ELF-1 (cell line): Measurements from ENCODE around the gene LRRC32.
A peak's percentile ranks its signal among the peaks of the same experiment; 100 is the strongest.
"Not testable (repeated sequence)": the region's sequence is repeated elsewhere in the genome, so short reads cannot be mapped to it uniquely, and the experiment has no call there.

ENCODE experiments used
- DNase-seq: peaks from one replicate; pipeline ENCODE4 v3.0.0-alpha.2; 2016; ENCODE audit warnings: low read depth, low spot score

The LRRC32 gene

DNA sequence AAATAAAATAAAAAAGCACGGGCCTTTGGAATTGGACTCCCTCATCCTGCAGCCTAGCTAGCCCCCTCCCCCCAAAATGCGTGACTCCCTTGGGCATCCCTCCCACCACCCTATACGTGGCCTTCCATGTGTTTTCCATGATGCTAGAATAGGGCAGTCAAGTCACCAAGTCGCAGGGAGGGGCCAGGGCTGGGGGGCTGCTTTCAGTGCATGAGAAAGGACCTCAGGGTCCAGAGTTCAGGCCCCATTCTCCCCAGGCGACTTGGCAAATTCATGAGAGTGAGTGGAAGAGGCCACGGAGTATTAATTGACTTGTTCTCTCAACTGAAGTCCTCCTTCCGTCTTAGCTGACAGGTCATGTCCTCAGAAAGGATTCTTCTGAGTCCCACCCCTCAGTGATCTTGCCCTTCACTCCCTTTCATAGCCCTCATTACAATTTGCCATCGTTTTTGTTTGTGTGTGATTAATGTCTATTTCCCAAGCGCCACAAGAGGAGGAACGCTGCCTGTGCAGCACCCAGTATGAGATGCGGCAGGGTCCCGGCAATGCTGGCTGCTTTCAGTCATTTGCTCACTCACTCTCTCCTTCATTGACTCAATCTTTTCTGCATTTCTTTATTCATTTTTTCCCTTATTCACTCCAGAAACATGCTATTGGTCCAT, 17.4 kb downstream of the LRRC32 start:
- no peak for DNase-seq

DNA sequence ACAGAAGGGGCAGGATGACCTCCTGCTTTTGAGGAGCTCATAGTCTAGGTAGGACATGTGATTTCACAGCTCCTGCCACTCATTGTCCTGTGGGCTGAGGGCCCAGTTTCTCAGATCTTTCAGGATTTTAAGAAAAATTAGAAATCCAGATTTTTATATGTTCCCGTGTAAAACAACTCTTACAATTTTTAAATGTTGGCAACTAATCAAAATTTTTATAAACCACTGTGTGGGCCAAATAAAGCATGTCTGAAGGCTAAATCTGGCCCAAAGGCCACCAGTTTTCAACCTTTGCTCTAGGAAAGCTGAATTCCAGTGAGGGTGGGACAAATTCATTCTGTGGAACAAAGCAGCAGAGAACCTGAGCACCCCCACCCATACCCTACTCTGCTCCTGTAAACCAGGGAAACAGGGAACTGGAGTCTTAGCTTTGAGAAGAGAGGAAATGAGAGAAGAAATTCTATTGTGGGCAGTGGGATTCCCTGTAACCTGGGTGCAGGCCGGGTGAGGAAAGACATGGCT, 20.6 kb downstream of the LRRC32 start:
- DNase-seq = no peak

DNA sequence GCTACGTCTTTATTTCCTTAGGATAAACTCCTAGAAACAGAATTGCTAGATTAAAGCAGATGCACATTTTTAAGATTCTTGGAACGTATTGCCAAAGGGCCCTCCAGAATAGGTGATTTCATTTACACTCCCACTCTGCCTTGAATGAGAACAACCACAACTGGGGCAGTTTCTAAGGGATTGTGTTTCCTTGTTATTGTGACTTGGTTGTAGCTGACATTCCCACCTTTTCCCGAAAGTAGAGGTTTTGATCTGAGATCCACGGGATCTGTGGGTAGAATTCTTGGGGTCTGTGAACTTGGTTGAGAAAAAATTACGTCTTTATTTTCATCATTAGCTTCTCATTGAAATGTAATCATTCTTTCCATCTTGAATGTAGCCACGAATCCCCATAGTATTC, 21.5 kb downstream of the LRRC32 start:
- DNase-seq = no peak

DNA sequence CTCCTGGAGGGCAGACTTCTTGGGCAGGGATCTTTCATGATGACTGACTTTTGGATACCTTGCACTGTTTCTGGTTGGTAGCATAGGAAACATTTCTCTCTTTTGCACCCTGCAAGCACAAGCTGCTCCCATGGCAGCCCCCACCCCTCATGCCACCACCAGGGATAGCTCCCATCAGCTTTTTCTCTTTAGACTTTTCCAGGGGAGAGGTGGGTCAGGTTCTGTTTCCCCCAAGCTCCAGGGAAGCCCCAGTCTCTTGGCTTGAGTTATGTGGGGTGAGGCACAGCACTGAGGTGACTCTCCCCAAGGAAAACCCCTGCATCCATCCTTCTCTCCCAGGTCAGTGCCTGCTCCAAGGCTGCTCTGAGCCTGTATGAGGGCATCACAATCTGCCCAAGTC, 22.5 kb downstream of the LRRC32 start:
- no peak for DNase-seq

DNA sequence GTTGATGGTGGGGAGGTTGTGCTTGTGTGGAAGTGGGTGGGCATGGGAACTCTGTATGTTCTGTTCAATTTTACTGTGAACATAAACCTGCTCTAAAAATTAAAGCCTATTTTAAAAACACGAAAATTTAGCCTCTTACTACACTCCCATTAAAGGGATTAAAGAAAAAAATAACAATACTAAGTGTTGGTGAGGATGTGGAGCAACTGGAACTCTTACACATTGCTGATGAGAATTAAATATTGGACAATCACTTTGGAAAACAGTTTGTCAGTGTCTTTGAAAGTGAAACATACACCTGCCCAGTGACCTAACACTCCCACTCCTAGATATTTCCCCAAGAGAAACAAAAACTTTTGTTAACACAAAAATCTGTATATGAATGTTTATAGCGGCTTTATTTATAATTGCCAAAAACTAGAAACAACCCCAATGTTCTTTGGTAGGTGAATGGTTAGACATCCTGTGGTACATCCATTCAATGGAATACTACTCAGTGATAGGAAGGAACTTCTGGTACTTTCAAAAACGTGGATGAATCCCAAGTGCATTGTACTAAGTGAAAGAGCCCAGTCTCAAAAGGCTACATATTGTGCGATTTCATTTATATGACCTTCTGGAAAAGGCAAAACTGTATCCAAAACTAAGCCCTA, 23.5 kb downstream of the LRRC32 start:
- no peak for DNase-seq

DNA sequence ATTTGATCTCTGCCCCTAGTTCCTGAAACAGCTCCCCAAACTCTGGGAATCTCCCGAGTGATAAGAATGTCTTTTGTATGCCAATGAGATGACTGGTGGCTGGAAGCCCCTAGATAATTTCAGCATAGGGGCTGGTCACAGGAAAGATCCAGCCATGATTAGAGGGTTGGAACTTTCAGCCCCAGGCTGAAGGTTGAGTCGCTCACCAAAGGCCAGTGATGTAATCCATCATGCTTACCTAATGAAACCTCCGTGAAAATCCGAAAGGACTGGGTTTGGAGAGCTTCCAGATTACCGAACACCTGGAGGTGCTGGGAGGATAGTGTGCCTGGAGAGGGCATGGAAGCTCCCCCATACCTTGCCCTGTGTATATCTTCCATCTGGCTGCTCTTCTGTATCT, 26.0 kb downstream of the LRRC32 start:
- DNase-seq = peak; percentile 76

DNA sequence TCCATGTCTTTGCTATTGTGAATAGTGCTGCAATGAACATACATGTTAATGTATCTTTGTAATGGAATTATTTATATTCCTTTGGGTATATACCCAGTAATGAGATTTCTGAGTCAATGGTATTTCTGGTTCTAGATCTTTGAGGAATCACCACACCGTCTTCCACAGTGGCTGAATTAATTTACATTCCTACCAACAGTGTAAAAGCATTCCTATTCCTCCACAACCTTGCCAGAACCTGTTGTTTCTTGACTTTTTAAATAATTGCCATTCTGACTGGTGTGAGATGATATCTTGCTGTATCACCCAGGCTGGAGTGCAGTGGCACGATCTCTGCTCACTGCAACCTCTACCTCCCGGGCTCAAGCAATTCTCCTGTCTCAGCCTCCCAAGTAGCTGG, 26.8 kb downstream of the LRRC32 start:
- DNase-seq = not testable (repeated sequence)

DNA sequence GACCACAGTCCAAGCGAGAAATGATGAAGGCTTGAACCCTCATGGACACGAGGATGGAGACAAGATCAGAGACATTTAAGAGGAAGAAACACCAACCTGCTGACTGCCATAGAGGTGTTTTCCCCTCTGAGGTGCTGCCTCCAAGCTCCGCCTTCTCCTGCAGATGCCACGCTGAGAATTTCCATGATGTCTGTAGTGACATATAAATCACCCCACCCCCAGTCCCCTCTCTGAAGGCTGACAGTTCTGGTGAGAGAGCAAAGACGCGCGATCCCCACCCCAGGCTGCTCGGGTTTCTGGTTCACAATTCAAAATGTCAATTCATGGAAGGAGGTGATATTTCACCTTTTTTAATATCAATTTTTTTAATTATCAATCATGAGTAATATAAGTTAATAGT, 28.2 kb downstream of the LRRC32 start:
- no peak for DNase-seq

DNA sequence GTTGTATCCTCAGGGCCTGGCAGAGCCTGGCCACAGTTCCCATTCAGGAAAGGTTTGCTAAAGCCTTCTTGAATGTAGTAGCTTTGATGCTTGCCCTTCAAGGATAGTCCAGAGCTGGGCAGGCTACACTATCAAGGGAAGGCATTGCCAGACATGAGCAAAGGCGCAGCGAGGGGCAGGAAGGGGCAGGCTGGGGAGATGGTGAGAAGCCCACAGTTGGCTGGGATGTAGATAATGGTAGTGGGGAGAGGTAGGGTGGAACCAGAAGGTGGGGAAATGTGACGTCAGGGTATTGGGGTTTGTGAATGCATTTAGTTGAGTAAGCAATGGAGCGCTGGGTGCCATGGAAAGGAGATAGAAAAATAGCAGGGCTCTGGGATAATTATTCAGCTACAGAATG, 28.6 kb downstream of the LRRC32 start:
- DNase-seq = no peak

DNA sequence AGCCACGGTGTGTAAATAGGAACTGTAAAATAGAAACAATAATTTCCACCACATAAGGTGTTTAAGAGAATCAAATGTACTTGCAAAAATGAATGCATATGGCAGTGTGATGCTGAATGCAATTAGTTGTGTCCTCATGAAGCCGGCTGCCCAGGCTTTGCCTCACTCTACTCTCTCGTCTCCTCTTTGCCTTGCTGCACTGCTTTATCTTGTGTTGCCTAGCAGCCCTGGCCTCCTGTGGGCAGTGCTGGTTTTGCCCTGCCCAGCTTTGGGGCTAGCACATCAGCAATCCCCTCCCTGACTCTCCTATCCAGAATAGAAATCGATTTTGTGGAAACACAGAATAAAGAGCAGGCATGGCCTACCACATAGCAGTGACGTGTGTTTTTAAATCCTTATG, 30.0 kb downstream of the LRRC32 start:
- DNase-seq = no peak

DNA sequence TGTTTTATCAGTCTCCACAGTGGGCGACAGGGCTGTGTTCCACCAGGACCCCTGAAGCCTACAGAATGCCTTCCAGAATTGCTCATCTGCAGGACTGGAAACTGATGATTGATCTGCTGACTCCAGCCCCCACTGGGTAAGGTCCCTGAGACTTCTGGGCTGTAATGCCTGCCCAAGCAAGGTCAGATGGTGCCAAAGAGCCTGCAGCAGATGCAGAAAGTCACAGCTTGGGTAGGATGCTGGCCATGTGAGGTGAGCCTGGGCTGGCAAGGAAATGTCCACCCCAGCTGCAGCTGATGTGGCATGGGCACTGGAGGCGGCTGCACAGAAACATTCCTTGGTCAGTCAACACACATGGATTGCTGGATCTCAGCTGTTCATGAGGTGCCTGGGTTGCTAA, 30.9 kb downstream of the LRRC32 start:
- no peak for DNase-seq

DNA sequence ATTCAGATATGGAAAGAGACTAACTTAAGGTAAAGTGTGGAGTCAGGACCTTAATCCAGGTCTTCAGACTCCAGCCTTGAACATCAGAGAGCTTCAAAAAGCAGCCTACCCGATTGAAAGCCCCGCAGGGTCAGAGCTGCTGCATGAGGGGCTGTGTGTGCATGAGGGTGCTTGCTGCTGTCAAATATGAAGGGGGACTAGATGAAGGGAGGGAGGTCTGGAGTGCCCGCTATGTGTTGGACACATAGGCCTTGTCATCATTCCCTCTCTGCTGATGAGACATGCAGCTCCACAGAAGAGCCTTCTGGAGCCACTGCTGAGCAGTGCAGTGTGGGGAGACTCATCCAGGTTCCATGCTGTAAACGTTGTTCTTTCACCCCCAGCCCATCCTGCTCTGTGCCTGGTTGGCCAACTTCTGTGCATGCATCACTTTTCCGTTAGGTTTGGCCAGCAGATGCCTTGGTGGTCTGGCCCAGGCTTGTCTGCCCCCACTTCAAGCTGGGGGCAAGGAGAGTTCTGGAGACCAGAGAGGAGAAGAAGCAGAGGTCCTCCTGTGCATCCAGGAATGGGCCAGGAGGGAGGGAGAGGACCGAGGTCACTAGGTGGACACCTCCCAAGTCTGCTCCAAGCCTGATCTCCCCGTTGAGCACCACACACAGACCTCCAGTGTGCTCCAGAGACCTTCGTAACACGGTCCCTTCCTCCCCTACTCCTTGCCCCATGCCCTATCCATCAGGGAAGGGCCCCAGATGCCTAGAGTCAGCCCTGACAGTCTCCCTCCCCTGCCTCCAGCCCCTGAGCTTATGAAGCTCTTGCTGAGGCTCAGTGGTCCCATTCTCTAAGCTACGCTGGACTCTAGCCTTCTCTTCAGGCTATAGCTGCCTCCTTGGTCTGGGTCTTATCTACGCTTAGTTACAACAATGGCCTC, 32.0 kb downstream of the LRRC32 start:
- no peak for DNase-seq

DNA sequence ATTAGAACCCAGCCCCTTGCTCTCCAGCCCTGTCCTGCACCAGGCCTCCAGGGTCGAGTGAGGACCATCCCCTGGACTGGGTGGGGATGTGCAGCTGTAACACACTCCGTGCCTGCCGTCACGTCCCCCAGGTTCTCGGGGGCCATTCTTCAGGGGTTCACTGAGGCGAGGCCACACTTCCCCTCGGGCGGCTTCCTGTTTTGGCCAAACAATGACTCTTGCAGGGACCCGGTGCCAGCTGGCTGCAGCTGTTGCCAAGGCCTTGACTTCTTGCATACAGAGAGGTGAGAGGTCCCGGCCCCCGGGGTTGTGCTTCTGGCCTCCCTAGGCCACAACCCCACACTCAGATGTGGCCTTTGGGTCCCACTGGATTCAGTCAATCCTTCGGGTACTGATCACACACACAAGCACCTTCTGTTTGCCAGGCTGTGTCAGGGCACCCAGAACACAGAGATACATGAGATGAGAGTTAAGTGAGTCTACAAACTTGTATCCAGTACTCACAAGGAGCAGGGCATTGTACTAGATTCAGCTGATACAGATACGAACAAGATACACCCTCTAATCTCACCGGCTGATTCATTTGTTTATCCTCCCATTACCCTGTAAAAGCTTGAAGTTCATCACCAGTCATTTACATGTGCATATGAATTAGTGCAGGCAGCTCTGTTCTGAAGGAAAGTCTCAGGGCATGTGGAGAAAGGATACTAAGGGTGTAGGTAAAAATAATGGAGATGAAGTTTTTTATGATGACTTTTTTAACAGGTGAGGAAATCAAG, 32.9 kb downstream of the LRRC32 start:
- no peak for DNase-seq

DNA sequence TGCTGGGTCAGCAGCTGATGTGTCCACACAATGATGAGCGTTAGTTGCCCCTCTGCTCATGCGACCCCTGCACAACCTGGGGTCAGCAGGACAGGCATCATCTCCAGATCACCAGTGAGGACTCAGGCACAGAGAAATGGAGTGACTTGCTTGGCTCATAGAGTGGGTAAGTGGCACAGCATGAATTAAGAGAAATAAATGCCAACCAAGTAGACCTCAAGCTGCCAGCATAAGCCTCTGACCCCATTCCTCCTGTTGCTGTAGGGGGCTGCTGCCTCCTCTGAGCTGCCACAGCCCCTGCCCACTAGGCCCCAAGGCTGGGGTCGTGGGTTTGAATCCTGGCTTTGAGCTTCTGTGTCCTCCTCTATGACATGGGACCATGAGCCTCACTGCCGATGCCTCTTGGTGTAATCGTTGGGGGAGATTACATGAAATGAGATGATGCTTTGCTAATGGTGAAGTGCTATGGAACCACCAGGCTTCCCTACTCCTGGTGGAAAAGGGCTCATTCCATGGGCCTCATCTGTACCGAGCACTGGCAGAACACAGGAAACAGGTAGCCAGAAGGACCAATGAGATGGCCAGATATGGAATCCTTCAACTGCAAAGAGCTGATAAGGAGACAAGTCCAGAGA, 33.6 kb downstream of the LRRC32 start:
- DNase-seq = no peak

DNA sequence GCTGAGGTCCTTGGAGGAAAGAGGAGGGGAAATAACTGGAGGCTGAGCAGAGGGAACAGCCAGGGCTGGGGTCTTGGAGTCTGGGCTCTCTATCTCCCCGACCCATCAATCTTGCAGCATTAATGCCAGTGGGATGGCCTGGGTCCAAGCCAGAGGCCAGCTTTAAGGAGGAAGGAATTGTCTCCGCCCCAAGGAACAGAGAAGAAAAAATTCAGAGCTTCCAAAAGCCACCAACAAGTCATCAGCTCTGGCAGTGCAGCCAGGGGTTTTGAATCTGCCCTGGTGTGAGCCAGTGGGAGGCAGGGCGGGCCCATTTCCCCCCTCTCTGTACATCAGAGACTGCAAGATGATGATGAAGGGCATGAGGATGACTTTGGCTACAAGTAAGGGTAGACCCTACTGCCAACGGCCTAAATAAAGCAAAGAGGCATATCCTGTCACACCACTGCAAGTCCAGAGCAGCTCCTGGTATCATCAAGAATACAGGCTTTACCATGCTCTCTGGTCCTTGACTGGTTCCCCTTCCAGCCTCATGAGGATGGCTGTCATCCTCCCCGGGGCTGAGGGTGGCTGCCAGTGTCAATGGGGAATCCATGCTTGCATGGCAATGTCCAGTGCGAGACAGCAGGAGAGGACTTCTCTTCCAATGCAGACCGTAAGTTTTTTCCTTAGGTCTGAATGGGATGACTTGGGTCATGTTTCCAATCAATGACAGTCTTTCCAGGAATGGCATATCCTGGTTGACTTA, 34.4 kb downstream of the LRRC32 start:
- DNase-seq = no peak

DNA sequence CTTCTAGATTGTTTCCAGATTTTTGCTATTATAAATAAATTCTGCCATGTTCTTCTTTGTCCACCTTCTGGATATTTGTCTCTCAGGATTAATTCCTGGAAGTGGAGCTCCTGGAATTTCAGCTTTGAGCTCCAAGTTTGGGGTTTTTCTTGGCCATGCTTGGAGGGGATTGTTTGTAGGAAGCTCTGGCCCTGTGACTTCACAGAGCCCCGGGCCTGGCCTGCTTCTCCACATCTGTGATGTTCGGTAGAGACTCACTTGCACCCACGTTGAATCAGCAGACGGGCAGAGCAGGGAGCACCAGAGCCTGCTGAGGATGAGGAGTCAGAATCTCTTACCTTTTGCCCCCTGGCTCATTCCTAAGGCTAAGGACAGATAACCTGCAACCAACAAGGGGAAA, 35.7 kb downstream of the LRRC32 start:
- no peak for DNase-seq

DNA sequence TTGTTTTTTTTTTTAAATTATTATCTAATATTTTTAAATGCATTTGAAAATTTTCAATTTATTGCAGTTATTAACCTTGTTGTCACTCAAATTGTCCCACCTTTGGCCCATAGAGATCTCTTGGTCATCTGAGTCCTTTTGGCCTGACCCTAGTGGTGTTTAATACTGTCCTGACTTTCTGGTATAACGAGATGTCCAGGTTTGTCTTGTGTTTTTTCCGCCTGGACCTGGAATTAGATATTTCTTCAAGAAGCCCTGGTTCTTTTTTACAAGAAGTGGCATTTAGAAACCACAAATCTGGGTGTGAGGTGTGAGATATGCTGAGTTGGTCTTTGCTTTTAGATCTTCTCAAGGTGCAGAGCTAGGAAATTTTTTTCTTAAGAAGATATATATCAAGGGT, 38.1 kb downstream of the LRRC32 start:
- no peak for DNase-seq

DNA sequence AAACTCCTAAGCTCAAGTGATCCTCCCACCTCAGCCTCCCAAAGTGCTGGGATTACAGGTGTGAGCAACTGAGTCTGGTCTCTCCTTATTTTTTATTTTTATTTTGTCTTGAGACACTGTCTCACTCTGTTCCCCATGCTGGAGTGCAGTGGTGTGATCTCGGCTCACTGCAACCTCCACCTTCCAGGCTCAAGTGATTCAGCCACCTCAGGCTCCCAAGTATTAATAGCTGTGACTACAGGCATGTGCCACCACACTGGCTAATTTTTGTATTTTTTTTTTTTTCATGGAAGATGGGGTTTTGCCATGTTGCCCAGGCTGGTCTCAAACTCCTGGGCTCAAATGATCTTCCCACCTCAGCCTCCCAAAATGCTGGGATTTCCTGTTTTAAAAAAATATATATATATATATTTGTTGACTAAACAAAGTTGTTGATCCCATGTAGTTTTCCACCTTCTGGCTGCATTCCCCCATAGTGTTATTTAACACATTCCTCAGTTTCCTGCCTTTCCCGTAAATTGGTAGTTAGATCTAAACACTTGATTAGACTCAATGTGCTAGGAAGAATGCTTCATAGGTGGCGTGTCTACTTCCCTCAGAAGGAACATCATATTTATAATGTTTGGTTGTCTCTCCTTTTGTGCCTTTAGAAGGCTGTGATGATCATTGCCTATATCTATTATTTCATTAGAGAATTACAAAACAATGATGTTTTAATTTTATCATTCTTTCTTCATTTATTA, 38.8 kb downstream of the LRRC32 start:
- no peak for DNase-seq

DNA sequence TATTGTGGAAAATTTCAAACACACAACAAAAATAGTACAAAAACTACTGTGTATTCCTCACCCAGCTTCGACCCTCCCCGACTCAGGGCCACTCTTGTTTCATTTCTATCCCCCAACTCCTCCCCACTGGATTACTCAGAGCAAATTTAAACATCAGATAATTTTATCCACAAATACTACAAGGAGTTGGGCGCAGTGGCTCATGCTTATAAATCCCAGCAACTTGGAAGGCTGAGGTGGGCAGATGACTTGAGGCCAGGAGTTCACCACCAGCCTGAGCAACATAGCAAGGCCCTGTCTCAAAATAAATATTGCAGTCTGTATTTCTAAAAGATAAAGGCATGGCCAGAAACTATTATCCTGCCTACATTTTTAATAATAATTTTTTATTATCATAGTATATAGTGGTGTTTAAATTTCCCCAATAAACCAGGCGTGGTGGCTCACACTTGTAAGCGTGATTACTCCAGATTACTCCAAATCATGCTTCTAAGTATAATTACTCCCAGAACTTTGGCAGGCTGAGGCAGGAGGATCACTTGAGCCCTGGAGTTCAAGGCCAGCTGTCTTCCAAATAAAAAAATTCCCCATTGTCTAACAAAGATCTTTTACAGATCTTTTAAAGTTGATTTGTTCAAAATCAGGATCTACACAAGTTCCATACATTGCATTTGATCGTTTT, 39.8 kb downstream of the LRRC32 start:
- DNase-seq = no peak
